NK-92 treated with Interleukin-12 subunit alpha and Interleukin-12 subunit beta, amount 100 ng/mL, for 24 hours (cell line): ENCODE measurements around the gene PHF23.

Source experiments
- DNase-seq: peaks from one replicate; lab custom pipeline; 2025; lab: John Stamatoyannopoulos, UW

The PHF23 gene

GRCh38 chr17:7219812-7220592 lies 19.3 kb downstream of the PHF23 start, which contains the start of the genes ACADVL and DLG4:
ACADVL (plus strand) TSS chr17:7219938; CDS start chr17:7219985, 47 bp downstream.
DLG4 (minus strand) TSS chr17:7219836.
- peak; percentile 60 for DNase-seq

- no peak for DNase-seq
These were observed 19.9 kb downstream of the PHF23 start for GRCh38 chr17:7219229-7219811.

DNA sequence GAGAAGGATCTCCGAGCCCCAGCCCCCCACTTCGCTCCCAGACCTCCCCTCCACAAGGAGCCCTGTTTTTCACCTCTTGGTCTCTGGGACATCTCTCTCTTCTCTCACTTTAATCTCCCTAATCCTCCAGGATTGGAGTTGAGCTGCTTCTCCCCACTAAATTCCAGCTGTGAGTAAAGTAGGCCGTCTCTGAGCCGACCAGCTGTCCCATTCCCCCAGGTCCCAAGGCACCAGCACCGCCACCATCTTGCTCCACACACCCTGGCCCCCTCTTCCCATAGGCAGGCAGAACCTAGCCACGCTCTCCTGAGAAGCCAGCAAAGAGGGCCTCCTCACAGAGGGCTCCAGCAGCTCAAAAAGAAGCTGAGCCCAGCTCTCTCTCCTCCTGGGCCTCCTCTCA lies 20.5 kb downstream of the PHF23 start:
- no peak for DNase-seq

DNA sequence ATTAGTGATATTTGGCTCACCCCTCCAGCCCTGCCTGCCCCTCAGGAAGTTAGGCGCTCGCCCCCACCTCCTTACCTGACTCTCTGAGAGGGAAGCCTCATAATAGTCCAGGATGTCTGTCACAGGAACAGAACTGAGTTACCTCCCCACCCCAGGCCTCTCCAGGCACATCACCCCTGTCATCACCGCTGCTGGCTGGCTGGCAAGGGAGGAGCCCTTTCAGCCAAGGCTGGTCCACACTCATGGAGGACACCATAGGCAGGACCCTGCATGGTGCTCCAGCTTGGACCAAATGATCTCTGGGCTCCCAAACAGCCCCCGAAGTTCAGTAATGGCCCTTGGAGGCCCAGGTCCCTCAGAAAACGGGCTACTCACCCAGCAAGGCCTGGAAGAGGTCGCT lies 21.1 kb downstream of the PHF23 start:
- DNase-seq, result no peak

DNA sequence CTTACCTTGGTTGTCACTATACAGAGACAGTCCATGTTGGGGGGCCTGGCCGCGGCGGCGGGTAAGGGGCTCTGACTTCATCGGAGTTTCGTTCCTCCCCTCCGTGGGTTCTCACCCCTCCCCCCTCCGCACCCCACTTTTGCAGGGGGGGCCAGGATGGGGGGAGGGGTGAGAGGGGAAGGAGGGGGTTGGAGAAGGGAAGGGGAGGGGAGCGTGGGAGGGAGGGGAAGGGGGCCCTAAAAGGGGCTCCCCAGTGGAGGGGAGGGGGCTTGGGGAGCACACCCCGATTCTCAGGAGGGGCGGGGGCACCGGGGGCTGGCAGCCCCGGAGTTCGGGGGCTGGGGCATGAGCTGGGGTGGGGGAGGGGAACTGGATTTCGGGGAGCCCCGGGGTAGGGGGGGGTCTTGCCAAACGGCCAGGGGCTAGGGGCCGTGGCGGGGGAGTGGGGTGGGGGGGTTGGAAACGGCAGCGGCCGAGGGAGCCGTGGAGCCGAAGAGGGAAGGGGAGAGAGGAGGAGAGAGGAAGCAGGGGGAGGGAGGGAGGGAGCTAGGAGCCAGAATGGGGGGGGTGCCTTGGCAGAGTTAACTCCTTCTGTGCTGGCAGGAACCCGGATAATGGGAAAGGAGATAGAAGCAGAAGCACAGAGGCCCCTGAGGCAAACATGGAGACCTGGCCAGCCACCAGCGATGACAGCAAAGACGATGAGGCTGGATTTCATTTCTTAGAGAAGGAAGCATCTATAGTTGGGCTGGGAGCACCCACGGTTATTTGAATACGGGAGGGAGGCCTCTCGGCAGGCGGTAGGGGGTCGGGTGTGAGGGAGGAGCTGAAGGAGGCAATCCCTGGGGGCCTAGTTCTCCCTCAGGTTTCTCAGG lies 21.9 kb downstream of the PHF23 start:
- no peak for DNase-seq

DNA sequence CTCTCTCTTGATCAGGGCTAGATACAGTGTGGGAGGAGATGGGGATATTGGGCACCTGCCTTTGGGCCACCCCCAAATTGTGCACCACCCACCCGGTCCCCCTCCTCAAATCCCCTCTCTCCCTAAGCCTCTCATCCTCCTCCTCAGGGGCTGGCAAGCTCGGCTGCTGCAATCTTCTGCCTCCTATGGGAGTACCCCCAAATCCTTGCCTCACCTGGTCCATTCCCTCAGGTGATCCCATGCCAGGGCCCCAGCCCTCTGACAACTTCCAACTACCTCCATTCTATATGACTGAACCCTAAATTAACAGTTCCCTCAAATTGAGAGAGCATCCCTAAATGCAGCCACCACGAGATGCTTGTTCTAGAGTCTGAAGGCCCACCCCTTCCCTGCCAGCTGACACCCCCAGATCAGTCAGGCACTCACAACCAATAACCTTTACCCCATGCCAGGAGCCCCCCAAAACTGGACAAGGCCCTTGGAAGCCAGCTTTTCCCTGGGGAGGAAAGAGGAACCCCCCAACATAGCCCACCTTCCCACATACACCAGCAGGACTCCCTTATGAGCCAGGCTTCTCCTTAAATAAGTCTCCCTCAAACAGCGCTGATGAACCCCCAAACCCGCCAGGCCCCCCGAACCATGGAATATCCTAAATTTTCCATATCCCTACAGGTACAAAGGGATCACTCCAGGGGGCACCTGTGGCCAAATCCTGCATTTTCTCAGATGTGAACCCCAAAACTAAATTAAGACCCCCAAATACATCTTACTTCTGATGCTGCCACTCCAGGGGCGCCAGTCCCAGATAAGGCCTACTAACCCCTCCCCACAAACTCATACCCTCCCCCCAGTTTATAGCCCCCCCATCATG lies 22.8 kb downstream of the PHF23 start:
- DNase-seq, result no peak

- no peak for DNase-seq
These were observed 23.5 kb downstream of the PHF23 start for GRCh38 chr17:7215652-7216180.

DNA sequence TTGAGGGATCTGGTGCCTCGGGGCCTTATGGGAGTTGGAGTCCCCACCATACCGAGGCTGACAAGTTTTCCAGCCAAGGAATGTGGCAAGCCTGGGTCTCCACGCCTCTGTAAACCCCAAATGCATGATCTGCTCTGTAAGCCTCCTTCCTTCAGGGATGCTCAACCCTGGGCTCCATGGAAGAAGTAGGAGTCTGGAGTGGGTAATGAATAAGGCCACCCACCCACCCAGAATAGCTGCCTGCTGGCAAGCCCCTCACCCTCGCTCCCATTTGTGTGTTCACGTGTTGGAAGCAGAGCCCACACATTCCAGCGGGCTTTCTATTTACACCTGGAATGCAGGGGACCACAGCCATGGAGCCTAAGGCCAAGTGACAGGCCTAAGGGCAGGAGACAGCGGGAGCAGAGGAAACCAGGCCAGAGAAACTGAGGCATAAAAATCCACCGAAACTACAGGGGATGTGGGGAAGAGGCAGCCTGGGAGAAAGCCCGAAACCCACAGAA lies 24.1 kb downstream of the PHF23 start:
- no peak for DNase-seq

GRCh38 chr17:7214300-7215135 lies 24.7 kb downstream of the PHF23 start:
- DNase-seq, result peak; percentile 92

GRCh38 chr17:7213895-7214299 lies 25.4 kb downstream of the PHF23 start:
- DNase-seq, result no peak

DNA sequence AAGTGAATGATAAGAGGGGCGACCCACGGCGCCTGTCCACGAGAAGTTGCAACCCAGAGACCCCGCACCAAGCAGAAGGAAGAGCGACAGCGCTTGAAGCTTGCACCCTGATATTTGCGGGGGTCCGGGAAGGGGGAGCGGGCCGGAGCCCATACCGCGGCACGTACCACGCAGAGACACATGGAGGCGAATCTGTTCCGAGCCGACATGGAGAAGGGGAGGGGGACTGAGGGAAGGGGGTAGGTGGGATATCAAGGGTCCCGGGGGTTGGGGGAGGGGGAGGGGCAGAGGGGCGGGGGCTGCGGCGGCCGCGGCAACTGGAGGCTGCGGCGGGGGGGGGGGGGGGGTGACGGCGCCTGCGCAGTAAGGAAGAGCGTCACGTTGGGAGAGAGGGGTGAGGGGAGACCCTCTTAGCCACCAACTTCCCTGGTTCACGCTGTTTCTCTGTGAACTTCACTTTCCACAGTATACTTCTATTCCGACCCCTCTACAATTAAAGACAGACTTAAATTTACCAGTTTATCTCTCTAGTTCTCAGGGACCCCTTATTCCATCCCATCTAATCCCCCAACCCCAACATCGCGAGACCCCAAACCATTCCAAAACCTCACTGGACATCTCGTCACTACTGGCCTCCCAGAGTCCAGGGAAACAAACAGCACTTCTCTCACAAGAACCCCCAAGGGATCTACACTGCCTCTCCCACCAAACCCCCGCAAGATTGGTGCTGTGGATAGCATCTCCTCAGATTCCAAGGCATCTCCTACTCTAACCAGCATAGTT lies 27.6 kb downstream of the PHF23 start:
- DNase-seq, result no peak

- DNase-seq, result no peak
These were observed 30.4 kb downstream of the PHF23 start for GRCh38 chr17:7208754-7209460.

GRCh38 chr17:7208027-7208571 lies 31.2 kb downstream of the PHF23 start:
- DNase-seq, result no peak

- DNase-seq, result no peak
These were observed 31.9 kb downstream of the PHF23 start for GRCh38 chr17:7207120-7208001.

DNA sequence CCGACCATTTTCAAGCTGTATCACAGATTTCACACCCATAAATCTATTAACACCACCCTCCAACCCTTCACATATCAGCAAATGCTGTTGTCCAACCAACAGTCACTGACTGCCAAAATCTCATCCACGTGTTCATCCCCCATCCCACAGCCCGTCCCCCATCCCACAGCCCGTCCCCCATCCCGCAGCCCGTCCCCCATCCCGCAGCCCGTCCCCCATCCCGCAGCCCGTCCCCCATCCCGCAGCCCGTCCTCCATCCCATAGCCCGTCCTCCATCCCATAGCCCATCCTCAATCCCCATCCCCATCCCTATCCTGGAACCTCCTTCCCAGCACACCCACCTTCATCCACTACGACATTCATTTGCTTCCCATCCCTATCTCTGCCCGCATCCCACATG lies 33.7 kb downstream of the PHF23 start:
- DNase-seq, result no peak

- no peak for DNase-seq
These were observed 34.3 kb downstream of the PHF23 start for GRCh38 chr17:7204828-7205461.

- DNase-seq, result no peak
These were observed 34.9 kb downstream of the PHF23 start for GRCh38 chr17:7204336-7204735.
